ENCODE results near the gene FAT1.
"Not testable (repeated sequence)": the region's sequence is repeated elsewhere in the genome, so short reads cannot be mapped to it uniquely, and the experiment has no call there.

The FAT1 gene

DNA sequence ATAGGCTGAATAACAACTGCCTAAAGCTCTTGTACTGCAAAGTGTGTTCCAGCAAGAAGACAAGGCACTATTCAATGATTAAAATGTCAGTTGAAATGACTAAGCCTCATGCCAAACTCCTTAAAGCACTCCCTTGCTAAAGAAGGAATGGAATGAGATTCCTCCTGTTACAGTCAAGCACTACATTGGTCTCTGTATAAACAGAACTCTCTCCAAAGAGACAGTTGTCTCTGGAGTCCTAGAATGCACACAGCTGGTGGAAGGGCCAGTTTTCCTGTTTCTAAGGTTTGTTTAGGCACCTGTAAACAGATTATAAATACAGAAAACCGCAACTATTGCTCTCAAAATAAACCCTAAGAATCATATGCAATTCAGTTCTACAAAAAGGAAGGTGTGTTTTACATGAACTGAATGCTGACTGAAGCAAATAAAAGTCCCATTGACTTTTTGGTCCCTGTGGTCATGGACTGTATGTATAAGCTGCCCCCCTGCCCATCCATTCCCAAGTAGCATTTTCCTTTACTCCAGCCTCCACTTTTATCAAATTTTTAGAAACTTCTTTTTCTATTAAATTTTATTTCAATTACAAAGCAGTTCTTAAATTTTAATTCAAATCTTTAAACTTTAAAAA, 47.0 kb downstream of the FAT1 start:
- peak; percentile 90 for DNase-seq (ENCODE audit: low read depth)
- H3K4me3 ChIP-seq (ENCODE audit: low read depth, low read length) = no peak overlapping the region
- TF ChIP-seq, protein P1, sequence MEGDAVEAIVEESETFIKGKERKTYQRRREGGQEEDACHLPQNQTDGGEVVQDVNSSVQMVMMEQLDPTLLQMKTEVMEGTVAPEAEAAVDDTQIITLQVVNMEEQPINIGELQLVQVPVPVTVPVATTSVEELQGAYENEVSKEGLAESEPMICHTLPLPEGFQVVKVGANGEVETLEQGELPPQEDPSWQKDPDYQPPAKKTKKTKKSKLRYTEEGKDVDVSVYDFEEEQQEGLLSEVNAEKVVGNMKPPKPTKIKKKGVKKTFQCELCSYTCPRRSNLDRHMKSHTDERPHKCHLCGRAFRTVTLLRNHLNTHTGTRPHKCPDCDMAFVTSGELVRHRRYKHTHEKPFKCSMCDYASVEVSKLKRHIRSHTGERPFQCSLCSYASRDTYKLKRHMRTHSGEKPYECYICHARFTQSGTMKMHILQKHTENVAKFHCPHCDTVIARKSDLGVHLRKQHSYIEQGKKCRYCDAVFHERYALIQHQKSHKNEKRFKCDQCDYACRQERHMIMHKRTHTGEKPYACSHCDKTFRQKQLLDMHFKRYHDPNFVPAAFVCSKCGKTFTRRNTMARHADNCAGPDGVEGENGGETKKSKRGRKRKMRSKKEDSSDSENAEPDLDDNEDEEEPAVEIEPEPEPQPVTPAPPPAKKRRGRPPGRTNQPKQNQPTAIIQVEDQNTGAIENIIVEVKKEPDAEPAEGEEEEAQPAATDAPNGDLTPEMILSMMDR (conservative IDR thresholded peaks at IDR 0.05; ENCODE audit: low read depth, low read length) = no peak

DNA sequence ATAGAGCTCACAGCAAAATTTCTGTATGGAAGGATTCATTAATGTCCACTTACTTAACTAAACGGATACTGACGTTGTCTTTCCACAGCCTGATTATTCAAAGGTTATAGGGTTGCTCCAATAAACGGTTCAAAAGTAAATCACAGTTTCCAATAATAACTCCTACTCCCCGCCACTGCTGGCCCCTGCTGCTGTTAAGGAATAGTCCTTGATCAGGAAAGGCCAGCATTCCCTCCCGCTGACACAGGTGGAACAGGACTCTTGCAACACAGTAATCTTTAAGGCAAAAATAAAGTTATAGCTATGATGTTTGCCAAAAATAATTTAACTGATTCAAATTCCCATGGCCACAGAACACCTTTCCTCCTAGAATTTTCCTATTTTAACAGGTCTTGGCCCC, 53.9 kb downstream of the FAT1 start:
- TF ChIP-seq, protein P1 (conservative IDR thresholded peaks at IDR 0.05; ENCODE audit: low read depth, low read length) = no peak
- no peak for DNase-seq (ENCODE audit: low read depth)
- H3K4me3 ChIP-seq (ENCODE audit: low read depth, low read length) = no peak overlapping the region

DNA sequence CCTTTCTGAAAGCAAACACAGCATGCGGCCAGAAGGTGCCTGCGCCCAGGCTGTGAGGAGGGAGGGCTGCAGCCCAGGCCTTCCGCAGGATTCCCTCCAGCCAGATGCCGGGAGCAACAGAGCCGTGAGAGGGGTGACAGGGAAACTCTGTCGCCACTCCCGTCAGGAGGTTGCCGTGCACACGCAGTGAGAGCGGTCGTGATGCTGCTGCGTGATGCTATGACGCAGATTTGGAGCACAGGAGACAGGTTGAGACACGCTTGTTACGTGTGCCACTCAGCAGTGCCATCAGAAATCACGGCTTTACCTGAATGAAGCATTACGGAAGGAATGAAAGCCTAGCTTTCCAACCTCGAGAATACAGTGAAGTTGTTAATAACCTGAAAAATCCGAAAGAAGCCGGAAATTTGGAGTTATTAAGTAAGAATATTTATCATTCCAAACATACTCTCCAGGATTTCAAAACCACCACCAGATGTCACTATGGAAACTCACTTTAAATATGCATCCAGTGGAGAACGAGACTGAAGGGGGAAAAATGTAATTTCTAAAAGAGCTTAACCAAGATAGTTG, 54.4 kb downstream of the FAT1 start:
- peak; percentile 86 for DNase-seq (ENCODE audit: low read depth)
- H3K4me3 ChIP-seq (ENCODE audit: low read depth, low read length) = no peak overlapping the region
- TF ChIP-seq, protein P1 (conservative IDR thresholded peaks at IDR 0.05; ENCODE audit: low read depth, low read length) = peak; percentile 54

DNA sequence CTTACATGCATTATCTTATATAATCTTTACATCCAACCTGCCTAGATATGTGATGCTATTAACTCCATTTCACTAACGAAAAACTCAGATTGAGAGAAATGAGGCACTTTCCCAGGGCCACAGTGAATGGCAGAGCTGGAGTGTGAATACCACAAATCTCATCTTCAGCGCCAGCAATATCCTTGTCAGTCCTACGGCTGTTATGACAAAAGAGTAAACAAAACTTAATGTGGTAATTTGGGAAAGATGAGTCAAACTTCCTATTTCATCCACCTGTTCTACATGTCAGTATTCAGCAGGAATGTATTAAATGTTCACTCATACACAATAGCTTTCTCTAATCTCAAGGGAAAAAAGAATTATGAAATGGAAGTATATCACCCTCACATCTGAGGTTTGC, 56.9 kb downstream of the FAT1 start:
- no peak overlapping the region for H3K4me3 ChIP-seq (ENCODE audit: low read depth, low read length)
- TF ChIP-seq, protein P1 (conservative IDR thresholded peaks at IDR 0.05; ENCODE audit: low read depth, low read length) = no peak
- no peak for DNase-seq (ENCODE audit: low read depth)

DNA sequence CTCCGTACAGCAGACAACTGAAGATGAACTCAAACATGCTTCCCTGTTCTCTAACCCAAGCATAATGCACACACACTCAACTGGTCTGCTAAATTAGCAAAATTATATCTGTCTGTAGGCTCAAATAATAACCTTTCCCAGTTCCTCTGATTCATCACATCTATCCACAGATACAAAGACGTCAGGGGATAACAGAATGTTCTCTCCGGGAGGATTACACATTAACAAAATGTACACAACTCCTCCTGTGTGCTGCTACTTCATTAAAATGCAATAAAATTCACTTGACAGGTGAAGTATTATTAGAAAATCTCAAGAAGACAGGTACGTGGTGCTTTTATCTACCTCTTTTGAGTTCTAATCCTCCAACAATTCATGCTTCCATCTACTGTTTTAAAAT, 57.4 kb downstream of the FAT1 start:
- peak; percentile 72 for DNase-seq (ENCODE audit: low read depth)
- no peak overlapping the region for H3K4me3 ChIP-seq (ENCODE audit: low read depth, low read length)
- TF ChIP-seq, protein P1 (conservative IDR thresholded peaks at IDR 0.05; ENCODE audit: low read depth, low read length) = no peak

DNA sequence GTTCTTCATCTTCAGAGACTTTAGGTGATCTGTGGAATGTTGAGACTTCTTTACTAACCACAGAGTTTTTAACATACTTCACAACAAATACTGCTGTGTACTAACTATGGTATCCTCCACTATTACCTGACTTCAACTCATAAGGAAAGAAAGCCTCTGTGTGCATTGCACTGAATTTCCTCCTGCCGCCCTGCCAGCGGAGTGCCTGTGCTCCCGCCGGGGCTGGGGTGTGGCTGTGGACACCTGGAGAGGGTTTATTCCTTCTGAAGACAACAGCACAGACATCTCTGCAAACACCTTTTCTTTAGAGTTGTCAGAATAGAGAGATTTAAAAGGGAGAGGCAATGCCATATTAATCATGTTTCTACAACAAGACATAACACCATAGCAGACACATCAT, 63.3 kb downstream of the FAT1 start:
- no peak for DNase-seq (ENCODE audit: low read depth)
- H3K4me3 ChIP-seq (ENCODE audit: low read depth, low read length) = no peak overlapping the region
- TF ChIP-seq, protein P1 (conservative IDR thresholded peaks at IDR 0.05; ENCODE audit: low read depth, low read length) = no peak

DNA sequence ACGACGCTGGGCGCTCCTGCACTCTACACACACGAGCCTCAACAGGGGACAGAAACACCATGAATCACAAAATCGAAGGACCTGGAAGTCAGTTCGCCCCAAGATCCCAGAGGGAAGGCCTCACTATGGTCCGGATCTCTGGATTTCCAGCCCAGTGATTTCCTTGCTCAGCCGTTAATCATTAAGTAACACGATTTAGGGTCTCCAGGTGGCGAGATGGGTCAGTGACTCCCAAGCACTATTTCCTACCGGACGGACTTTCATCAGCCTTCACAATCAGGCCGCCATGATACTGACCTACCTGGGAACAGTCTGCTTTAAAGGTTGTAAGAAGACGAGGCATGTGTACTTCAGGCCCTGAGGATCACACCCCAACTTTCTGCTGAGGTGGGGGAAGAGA, 63.7 kb downstream of the FAT1 start:
- TF ChIP-seq, protein P1 (conservative IDR thresholded peaks at IDR 0.05; ENCODE audit: low read depth, low read length) = no peak
- DNase-seq (ENCODE audit: low read depth) = no peak
- no peak overlapping the region for H3K4me3 ChIP-seq (ENCODE audit: low read depth, low read length)

DNA sequence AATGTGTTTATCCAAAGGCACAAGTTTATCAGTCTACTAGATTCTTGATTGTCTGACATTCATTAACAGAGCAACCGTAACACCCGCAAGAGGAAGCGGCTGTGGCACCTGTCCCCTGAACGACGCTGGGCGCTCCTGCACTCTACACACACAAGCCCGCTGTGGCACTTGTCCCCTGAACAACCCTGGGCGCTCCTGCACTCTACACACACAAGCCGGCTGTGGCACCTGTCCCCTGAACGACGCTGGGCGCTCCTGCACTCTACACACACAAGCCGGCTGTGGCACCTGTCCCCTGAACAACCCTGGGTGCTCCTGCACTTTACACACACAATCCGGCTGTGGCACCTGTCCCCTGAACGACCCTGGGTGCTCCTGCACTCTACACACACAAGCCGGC, 64.2 kb downstream of the FAT1 start:
- DNase-seq (ENCODE audit: low read depth); H3K4me3 ChIP-seq (ENCODE audit: low read depth, low read length): not testable (repeated sequence)

Measured in choroid plexus epithelial cell (primary cell).